PC-3 (cell line): ENCODE results near the gene DPCD. TPM values are rescaled to one million over a fixed set of nuclear protein-coding genes. Genes with fewer than 3 reads are reported as not detected.

ENCODE experiments used
- ATAC-seq: fragments of 200-7000 bp; cut with Tn5 transposase; 2 replicates; pipeline ENCODE4 v1.9.1; 2020; ENCODE audit warnings: mild to moderate bottlenecking, moderate library complexity
- BruUV-seq: library from RNA; stranded (reverse); fragments of 400-500 nt; replicated peaks from 2 replicates; lab custom pipeline; 2021; lab: Mats Ljungman, UMichigan
- CTCF ChIA-PET: fragments of 300-600 bp; sonication (Branson Sonifier 250); formaldehyde crosslinking; loops from one replicate; lab custom pipeline; 2022; ENCODE audit warnings: antibody characterized with exemption; lab: Charles Lee
- POLR2A ChIA-PET: fragments of 300-600 bp; sonication (Branson Sonifier 250); formaldehyde crosslinking; loops from one replicate; lab custom pipeline; 2022; ENCODE audit warnings: antibody characterized with exemption; ENCODE audit not compliant: unreplicated experiment; lab: Charles Lee
- DNase-seq: peaks from one replicate; pipeline ENCODE4 v3.0.0-alpha.2; 2015
- H2AFZ ChIP-seq: fragments of 300-600 bp; sonication (generic); 2 replicates; pipeline ENCODE4 v1.6.0; 2016; ENCODE audit warnings: antibody characterized with exemption, low read length
- H3F3A ChIP-seq: fragments of 300-600 bp; sonication (generic); one replicate; pipeline ENCODE4 v1.6.0; 2017; ENCODE audit warnings: antibody characterized with exemption, low read length, control low read depth, mild to moderate bottlenecking; ENCODE audit not compliant: unreplicated experiment
- H3K27ac ChIP-seq: fragments of 300-600 bp; sonication (generic); 2 replicates; pipeline ENCODE4 v1.5.1; 2016; ENCODE audit warnings: mild to moderate bottlenecking, low read length
- H3K27me3 ChIP-seq: fragments of 300-600 bp; sonication (generic); 2 replicates; pipeline ENCODE4 v1.6.1; 2016; ENCODE audit warnings: low read length, mixed read lengths
- H3K36me3 ChIP-seq: fragments of 300-600 bp; sonication (generic); 2 replicates; pipeline ENCODE4 v1.6.1; 2016; ENCODE audit warnings: low read depth, mixed run types, low read length, mixed read lengths
- H3K4me1 ChIP-seq: fragments of 300-600 bp; sonication (generic); 2 replicates; pipeline ENCODE4 v1.5.1; 2016; ENCODE audit warnings: low read length; ENCODE audit not compliant: insufficient read depth
- H3K4me2 ChIP-seq: fragments of 300-600 bp; sonication (generic); 2 replicates; pipeline ENCODE4 v1.6.0; 2016; ENCODE audit warnings: low read length
- H3K4me3 ChIP-seq: fragments of 300-600 bp; sonication (generic); 2 replicates; pipeline ENCODE4 v1.5.1; 2016; ENCODE audit warnings: mild to moderate bottlenecking, low read length, mixed read lengths
- H3K79me2 ChIP-seq: fragments of 300-600 bp; sonication (generic); 2 replicates; pipeline ENCODE4 v1.6.1; 2017; ENCODE audit warnings: low read length, mixed read lengths
- H3K9ac ChIP-seq: fragments of 300-600 bp; sonication (generic); 2 replicates; pipeline ENCODE4 v1.6.0; 2016; ENCODE audit warnings: mild to moderate bottlenecking, low read length
- H3K9me2 ChIP-seq: fragments of 300-600 bp; sonication (generic); replicated peaks from 2 replicates; pipeline ENCODE4 v1.6.1; 2016; ENCODE audit warnings: mixed run types, low read length, mixed read lengths
- H3K9me3 ChIP-seq: fragments of 300-600 bp; sonication (generic); 2 replicates; pipeline ENCODE4 v1.6.1; 2016; ENCODE audit warnings: low read length, mixed read lengths
- H4K20me1 ChIP-seq: fragments of 300-600 bp; sonication (generic); 2 replicates; pipeline ENCODE4 v1.6.1; 2016; ENCODE audit warnings: low read length, mixed read lengths
- EZH2 ChIP-seq: fragments of 300-600 bp; sonication (generic); IDR thresholded peaks from one replicate; pipeline ENCODE4 v1.6.1; 2017; ENCODE audit warnings: antibody characterized with exemption, mild to moderate bottlenecking, low read length; ENCODE audit not compliant: unreplicated experiment
- EZH2phosphoT487 ChIP-seq: fragments of 300-600 bp; sonication (generic); IDR thresholded peaks from 2 replicates; pipeline ENCODE4 v1.6.1; 2018; ENCODE audit warnings: mild to moderate bottlenecking, antibody characterized with exemption, low read length, borderline replicate concordance
- intact Hi-C: fragments of 100-400 bp; cut with micrococcal nuclease; formaldehyde crosslinking; loops from 2 replicates; pipeline ENCODE4 v1.9.0; 2023
- total RNA-seq: library from RNA; depleted of rRNA; stranded (reverse); fragments of >200 nt; gene quantifications from 2 replicates; pipeline ENCODE4 v1.2.3, GENCODE V29; 2014
- TF ChIP-seq, protein P1 (sequence below): fragments of 300-600 bp; sonication (generic); conservative IDR thresholded peaks from 2 replicates; pipeline ENCODE4 v1.5.1; 2017; ENCODE audit warnings: antibody characterized with exemption, low read depth, mild to moderate bottlenecking, low read length

Gene DPCD
- total RNA-seq, 1 experiment from 2014 or later = 37.1 TPM

DNA sequence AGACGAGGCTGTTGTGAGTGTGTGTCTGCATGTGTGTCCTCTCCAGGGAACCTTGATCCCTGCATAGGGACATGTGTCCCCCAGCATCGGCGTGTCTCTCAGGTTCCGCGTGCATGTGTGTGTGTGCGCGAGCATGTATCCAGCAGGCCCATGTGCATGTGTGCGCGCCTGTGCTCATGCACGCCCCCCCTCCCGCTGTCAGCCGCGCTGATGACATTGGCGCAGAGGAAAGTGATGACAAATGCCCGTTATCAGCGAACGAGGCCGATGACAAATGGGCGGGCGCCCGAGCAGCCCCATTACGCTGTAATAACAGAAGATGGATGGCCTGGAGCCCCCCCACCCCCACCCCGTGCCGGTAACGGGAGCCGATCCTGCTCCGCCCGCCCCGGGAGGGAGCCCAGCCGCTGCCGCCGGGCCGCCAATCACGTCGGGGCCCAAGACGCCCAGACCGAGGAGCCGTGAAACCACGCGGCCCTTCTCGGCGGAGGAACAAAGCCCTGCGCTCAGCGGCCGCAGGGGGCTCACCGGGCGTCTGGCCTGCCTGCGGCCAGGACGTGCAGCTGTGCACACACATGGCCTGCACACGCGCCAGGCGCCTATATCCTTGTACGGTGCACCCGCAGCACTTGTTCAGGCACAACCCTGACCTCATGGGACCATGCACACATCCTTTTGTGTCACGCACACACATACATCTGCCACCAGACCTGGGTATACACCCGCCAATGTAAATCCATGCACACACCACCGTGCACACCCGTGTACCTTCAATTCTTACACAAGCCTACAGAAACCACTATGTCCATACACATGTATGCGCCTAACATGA is 21.6 kb upstream of the DPCD start:
- TF ChIP-seq EZH2 (no peak), EZH2phosphoT487 (no peak)
- TF ChIP-seq, protein P1, sequence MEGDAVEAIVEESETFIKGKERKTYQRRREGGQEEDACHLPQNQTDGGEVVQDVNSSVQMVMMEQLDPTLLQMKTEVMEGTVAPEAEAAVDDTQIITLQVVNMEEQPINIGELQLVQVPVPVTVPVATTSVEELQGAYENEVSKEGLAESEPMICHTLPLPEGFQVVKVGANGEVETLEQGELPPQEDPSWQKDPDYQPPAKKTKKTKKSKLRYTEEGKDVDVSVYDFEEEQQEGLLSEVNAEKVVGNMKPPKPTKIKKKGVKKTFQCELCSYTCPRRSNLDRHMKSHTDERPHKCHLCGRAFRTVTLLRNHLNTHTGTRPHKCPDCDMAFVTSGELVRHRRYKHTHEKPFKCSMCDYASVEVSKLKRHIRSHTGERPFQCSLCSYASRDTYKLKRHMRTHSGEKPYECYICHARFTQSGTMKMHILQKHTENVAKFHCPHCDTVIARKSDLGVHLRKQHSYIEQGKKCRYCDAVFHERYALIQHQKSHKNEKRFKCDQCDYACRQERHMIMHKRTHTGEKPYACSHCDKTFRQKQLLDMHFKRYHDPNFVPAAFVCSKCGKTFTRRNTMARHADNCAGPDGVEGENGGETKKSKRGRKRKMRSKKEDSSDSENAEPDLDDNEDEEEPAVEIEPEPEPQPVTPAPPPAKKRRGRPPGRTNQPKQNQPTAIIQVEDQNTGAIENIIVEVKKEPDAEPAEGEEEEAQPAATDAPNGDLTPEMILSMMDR = no peak
- no peak overlapping the region for H3K9ac ChIP-seq
- no peaks in the 10 kb centered on the region for H3K79me2 ChIP-seq
- H3K4me3 ChIP-seq = peak overlapping the region; percentile 50
- peak; percentile 15 for DNase-seq
- peak; percentile 5; the same call in 1 of the 2 replicates for ATAC-seq
- intact Hi-C loops = loop anchor here (5.0 to 10.0 kb wide), 2 partner anchors 262 to 404 kb away; no protein-coding TSS in a partner anchor
- no peaks in the 10 kb centered on the region for H3K27me3 ChIP-seq
- peaks cover 11% of the 10 kb centered on the region; the same call in 1 of the 2 replicates for H3K4me1 ChIP-seq
- CTCF ChIA-PET = no interaction called here
- POLR2A ChIA-PET = no interaction called here
- H3K36me3 ChIP-seq = no peaks in the 10 kb centered on the region
- H3K9me3 ChIP-seq = no peaks in the 10 kb centered on the region
- H2AFZ ChIP-seq = peak overlapping the region; percentile 57
- no peaks in the 10 kb centered on the region for H3F3A ChIP-seq
- peak overlapping the region; percentile 73 for H3K4me2 ChIP-seq
- no peaks in the 10 kb centered on the region for H4K20me1 ChIP-seq
- no peaks in the 10 kb centered on the region for H3K9me2 ChIP-seq
- BruUV-seq = no TSS peak
- H3K27ac ChIP-seq = no peak overlapping the region

DNA sequence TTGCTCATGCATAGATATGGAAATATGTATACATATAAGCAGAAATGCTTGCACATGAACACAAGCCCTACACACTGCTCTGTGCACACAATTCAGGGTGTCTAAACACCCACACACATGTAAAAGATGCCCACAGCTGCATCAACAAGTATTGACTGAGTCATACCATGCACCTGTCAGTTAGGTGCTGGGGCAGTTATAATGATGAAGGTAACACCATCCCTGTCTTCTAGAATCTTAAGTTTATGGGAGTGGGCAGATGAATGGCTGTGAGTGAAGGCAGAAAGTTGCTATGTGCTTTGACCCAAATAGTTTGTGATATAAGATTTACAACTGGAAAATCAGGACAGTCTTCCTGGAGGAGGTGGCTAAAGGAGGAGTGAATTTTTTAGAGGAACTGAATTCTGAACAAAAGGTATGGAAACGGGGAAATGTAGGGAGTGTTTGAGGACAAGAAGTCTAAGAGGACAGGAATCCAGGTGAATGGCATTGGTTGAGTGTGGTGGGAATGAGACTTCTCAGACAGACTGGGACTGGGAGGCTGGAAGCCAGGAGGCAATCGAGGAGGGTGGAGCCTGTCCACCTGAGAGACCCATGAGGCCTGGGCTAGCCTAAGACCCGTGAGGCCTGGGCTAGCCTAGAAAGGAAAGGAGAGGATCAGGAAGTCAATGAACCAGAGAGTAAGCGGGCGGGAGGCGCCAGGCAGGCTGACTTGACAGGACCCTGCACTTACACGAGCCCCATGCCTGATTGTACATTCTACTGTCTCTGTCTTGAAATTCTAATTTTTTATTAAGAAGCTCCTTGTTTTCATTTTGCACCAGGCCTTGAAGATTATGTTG is 20.7 kb upstream of the DPCD start:
- ChIA-PET POLR2A (no interaction called here), CTCF (no interaction called here)
- Histone ChIP-seq H4K20me1 (no peaks in the 10 kb centered on the region), H3K9me3 (no peaks in the 10 kb centered on the region), H3K4me3 (no peak overlapping the region), H3F3A (no peaks in the 10 kb centered on the region), H3K36me3 (no peaks in the 10 kb centered on the region), H2AFZ (no peak overlapping the region), H3K27ac (no peak overlapping the region), H3K4me1 (peaks cover 11% of the 10 kb centered on the region; the same call in 1 of the 2 replicates), H3K27me3 (no peaks in the 10 kb centered on the region), H3K9me2 (no peaks in the 10 kb centered on the region), H3K4me2 (no peak overlapping the region), H3K9ac (no peak overlapping the region), H3K79me2 (no peaks in the 10 kb centered on the region)
- no peak for ATAC-seq
- intact Hi-C loops = loop anchor here (5.0 to 10.0 kb wide), 2 partner anchors 263 to 405 kb away; no protein-coding TSS in a partner anchor
- TF ChIP-seq EZH2phosphoT487 (no peak), EZH2 (no peak)
- TF ChIP-seq, protein P1 = no peak
- no TSS peak for BruUV-seq
- DNase-seq = no peak
